Measurements from ENCODE around the gene VAMP8. TPM values are rescaled to one million over a fixed set of nuclear protein-coding genes. Genes with fewer than 3 reads are reported as not detected.
"Not testable (repeated sequence)": the region's sequence is repeated elsewhere in the genome, so short reads cannot be mapped to it uniquely, and the experiment has no call there.

The VAMP8 gene
- total RNA-seq, 1 donor from 2014 or later, result 69.9 TPM

DNA sequence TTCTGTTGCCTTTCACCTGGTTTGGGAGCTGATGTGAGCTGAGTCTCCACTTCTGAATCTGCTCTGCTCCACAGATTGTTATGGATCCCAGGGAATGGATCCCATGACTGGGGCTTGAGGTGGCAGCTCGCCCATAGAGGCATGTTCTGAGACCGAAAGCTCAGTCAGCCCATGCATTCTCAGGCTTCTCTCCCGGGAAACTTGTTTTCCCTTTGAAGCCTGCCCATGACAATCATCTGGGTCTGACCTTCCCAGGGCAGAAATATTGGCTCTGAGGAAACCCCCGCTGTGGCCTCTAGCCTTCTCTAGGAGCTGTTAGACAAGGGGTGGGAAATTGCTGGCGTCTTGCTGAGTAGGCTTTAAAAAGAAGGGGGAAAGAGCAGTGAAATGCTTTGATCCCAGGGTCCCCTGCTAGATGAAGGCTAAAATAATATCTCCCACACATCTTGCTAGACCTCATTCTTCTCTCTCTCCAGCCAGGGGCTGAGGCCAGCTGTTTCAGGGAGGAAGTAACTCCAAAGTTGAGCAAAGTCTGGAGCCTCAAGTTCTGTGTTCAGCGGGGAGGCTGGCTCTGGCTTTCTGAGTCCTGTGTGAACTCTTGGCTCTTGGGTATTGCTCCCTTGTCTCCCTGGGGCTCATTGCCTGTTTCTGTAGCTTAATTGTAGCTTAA is 2.0 kb downstream of the VAMP8 start:
- ATAC-seq, result no peak
- DNase-seq (ENCODE audit: low spot score), result no peak

DNA sequence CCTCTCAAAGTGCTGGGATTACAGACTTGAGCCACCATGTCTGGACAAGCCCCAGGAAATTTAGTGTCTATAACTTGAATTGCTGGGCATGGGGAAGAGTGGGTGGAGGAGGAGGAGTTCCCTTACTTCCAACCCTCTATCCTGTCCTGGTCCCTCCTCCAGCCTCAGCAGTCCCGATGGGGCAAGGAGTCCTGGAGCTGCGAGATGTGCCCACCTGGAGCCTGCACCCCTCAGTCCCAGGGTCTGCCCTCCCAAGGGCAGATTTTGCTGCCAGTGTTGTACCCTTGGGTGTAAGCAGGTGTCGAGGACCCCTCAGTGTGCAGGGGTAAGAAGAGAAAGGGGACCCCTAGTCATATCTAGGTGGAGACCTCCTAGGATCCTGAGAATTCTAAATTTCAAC is 2.8 kb downstream of the VAMP8 start:
- ATAC-seq (no peak), DNase-seq (ENCODE audit: low spot score) (no peak)

DNA sequence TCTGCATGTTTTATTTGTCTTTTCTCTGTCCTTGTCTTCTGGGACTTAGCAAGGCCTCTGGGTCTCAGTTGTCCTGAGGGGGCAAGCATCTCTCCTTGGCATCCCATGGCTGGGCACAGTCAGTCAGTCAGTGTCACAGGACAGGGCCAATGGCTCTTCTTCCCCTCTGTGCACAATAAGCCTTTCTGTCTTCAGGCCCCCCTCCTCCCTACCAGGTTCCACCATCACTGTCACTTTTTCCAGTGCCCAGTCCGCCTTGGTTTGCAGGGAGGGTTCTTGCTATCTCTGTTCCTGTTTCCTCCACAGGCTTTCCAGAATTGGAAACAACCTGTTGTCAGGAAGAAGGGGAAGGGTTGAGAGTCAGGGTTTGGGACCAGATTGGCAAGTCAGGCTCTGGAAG is 5.1 kb downstream of the VAMP8 start:
- no peak for ATAC-seq
- DNase-seq (ENCODE audit: low spot score), result no peak

DNA sequence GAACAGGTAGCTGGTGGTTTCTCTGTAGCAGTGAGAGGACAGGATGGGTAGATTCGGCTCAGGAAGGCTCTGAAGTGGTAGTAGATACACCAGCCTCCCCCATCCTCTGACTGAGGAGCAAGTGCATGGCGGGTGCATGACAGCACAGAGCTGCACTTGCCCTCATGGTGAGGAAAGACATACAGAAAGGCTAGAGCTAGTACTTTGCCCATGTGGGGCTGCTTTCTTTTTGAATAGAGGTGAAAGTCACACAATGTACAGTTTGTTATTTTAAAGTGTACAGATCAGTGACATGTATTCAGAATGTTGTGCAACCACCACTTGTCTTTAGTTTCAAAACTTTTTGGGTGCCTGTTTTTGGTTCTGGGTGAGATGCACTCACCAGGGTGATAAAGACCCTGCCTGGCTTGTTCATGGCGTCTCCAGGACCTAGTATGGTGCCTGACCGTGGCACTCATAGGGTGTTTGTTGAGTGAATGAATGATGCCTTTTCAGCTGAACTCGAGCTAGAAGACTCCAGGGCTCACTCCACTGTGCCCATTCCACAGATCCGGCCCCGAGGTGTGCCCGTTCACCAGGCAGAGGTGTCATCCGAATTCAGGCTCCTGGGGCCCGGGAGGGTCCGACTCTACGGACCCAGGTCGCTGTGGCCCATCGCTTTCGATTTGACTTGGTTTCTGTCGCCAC is 6.4 kb downstream of the VAMP8 start:
- peak; percentile 10 for ATAC-seq
- DNase-seq (ENCODE audit: low spot score), result no peak

DNA sequence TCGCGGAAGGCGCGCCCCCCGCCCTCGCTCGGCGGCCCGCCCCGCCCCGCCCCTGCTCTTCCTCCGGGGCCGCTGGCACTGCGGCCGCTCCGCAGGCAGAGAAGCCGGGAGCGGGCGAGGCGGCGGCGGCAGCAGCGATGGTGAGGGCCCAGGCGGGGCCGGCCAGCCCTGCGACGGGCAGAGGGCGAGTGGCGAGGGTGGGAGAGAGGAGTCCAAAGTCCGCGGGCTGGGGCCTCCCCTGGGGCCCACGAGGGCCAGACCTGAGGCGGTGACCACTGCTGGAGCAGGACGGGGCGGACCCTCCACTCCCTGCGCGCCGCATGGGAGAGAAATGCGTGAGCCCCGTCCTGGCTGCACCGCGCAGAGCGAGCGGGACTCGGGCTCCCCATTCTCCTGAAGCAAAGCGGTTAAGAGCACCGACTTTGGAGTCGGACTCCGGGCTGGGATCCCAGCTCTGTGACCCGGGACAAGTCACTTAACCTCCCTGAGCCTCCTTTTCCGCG is 7.0 kb downstream of the VAMP8 start, which contains the start of gene VAMP5:
VAMP5 (plus strand) TSS at position 78 of the 503 bp plus-strand sequence; CDS start at position 138, 60 bp downstream.
- peak; percentile 77 for ATAC-seq
- DNase-seq (ENCODE audit: low spot score), result peak; percentile 69

DNA sequence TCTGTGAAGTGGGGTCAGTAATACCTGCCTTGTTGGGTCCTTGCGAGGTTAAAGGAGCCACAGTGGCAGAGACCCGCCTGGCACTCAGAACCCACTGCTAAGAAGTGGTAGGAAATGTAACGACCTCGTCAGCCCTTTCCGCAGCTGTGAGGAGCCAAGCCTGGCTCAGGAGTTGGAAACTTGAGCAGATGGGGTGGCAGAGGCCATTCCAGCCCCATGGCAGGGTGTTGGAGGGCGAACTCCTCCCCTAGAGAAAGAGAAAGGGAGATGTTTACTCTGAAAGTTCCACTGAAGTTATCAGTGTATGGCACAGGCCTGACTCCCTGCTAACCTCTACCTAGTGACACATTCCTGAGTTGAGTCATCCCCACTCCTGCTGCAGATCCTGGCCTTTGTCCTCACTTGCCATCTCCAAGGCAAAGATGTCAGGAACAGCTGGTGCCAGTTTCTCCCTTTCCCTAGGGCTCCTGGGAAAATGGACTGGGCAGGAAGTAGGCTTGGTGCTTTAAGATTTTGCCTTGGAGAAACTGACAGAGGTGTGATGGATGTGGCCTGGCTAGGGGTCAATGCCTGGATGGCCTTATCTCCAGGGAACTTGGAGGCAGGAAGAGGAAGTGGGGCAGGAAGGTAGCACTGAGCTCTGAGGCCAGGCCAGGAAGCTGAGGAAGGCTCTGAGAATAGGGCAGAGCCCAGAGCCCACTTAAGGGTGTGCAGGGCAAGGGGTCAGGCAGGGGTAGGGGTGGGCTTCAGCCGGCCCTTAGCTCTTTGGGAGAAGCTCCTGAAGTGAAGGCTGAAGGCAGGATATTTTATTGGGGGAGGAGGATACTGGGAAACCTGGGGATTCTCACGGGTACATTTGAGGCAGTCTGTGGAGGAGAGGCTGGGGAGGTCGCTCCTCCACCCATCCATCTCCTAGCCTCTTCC is 7.7 kb downstream of the VAMP8 start:
- ATAC-seq, result peak; percentile 75
- DNase-seq (ENCODE audit: low spot score), result peak; percentile 63

DNA sequence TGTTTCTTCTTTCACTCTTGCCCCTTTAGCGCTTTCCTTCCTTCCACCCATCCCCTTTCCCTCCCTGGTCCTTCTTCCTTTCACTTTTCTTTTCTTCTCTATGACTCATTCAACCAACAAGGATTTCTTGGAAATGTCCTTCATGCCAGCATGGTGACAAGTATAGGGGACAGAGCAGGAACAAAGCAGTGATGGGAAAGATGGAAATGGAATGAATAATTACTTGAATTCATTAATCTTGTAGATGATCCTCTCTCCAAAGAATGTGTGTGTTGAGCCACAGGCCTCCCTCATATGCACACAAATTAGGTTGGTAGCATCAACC is 8.4 kb downstream of the VAMP8 start:
- no peak for ATAC-seq
- DNase-seq (ENCODE audit: low spot score), result no peak

DNA sequence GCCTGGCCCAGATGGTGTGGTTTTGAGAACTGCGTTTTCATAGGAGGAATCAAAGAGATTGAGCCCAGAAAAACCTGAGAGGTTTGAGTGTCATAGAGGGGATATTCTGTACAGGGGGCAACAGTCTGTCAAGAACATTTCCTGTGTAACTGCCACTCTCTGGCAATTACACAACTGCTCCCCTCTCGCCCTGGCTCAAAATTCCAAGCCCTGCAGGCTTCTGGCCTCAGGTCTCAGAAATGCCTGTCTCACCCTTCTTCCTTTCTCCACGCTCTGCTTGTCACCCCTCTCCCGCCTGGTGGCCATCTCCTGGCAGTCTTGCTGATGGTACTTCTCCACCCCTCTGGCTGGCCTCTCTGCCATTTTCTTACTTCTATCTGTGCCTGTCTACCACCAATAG is 10.8 kb downstream of the VAMP8 start:
- no peak for DNase-seq (ENCODE audit: low spot score)
- ATAC-seq, result no peak

DNA sequence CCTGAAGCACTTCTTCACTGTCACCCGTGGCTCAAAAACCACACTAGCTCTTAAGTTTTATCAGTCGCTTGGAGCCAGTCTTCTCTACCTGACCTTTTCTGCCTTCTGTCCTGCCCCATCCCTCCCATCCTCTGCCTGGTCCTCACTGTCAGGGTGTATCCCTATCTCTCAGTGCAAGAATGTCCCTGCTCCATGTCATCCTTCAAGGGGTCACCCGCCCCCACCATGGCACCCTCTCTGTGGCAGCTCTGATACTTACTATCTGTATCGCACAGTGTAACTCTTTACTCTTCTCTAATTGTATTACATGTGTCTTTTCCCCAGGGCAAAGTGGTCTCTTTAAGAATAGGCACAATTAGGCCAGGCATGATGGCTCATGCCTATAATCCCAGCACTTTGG is 11.3 kb downstream of the VAMP8 start:
- no peak for DNase-seq (ENCODE audit: low spot score)

DNA sequence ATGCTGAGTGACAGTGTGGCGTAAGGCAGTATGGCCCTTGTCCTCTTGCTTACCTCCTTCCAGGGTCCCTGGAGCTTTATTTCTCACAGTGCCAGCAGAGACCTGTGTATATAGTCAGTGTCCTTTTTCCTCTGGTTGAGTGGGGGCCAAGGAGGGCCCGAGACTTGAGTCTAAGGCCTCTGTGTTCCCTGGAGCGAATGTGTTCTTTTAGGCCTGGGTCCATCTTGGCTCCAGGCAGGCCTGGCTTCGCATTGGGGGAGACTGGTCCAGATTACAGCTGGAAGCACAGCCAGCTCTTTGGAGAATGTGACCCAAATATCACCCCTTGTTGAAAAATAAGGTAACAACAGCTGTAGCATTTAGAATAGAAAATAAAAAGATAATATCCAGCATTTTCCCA is 11.8 kb downstream of the VAMP8 start:
- no peak for ATAC-seq

More for the DNA sequence above, 11.3 kb downstream of the VAMP8 start:
- ATAC-seq, result no peak

DNA sequence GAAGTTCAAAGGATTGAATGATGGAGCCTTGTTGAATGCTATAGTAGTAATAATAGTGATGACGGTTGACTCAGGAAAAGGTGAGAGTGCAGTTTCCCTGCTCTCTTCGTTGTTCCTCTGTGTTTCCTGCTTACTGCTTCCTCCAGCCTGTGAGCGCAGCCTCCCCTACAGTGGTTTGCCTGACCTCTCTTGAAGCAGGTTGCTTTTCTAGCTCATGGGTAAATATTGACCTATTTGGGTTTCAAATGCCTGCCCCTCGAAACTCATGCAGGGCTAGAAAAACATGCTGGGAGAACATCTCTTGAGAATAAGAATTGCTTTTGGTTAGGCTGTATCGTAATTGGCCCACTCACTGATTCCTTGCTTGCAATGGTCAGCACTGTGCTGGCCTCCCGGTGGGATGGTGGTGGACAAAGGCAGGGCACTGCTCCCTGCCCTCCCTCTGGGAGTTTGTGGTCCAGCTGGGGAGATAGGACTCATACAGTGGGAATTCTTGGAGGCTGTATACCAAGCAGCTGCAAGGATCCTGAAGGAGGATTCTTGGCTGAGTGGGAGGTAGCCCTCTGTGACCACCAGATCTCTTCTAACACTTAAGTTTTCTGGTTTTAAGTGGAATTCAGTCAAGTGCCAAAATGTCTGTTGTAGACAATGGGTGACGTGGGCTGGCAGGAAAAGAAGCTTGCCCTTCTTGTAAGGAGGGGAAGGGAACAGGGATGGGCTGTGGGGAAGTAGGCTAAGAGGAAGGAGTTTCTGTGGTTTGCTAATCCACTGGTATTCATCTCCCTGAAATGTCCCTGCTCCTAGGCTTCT is 12.8 kb downstream of the VAMP8 start:
- ATAC-seq (peak; percentile 46), DNase-seq (ENCODE audit: low spot score) (no peak)

More for the DNA sequence above, 11.8 kb downstream of the VAMP8 start:
- no peak for DNase-seq (ENCODE audit: low spot score)

DNA sequence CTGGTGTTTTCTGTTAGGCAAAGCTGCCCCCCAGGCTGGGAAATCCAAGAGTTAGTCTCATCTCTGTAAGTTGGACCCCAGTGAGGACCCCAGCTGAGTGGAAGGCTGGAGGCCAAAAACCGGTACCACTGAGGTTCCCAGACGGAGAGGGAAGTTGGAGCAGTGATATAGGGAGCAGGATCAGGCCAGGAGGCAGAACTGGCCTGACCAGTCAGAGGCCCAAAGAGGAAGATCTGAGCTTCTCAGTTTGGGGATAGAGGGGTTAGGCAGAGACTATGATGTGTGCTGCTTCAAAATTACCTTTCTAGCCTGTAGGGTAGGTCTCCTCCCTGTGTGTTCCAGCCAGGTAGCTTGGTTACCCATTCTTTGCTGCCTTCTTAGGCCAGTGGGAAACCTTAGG is 13.6 kb downstream of the VAMP8 start:
- DNase-seq (ENCODE audit: low spot score), result no peak
- no peak for ATAC-seq

DNA sequence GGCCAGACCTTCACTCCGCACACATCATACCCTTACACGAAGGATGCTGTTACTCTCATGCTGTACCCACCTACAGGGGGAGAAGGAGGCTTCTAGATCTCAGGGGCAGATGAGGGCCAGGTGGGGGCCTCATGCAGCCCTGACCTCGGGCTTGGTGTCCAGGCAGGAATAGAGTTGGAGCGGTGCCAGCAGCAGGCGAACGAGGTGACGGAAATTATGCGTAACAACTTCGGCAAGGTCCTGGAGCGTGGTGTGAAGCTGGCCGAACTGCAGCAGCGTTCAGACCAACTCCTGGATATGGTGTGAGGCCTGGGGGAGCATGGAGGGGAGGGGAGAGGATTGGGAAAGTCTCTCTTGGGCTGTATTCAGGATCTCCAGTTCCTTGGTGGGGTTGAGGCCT is 14.2 kb downstream of the VAMP8 start:
- no peak for ATAC-seq
- no peak for DNase-seq (ENCODE audit: low spot score)

DNA sequence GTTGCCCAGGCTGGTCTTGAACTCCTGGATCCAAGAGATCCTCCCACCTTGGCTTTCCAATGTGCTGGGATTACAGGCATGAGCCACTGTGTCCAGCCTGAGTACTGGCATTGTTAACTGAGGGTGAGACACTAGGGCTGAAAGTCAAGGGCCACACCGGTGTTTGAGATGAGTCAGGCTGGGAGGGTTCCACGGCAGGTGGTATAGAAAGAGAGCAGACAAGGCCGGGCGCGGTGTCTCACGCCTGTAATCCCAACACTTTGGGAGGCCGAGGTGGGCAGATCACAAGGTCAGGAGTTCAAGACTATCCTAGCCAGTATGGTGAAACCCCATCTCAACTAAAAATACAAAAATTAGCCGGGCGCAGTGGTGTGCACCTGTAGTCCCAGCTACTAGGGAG is 14.9 kb downstream of the VAMP8 start:
- not testable (repeated sequence) for ATAC-seq; DNase-seq (ENCODE audit: low spot score)

DNA sequence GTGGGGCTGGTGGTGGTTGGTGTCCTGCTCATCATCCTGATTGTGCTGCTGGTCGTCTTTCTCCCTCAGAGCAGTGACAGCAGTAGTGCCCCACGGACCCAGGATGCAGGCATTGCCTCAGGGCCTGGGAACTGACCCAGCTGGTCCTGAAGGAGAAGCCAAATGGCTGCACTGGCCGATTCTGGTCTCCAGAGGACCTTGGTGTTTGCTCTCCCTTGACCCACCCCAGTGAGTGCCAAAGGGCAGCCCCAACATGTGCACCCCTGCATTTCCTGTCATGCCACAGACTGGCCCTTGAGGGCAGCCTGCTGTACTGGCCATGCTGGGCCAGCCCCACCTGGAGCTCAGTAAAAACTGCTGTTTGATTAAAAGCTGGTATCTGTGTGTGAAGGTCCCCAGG is 15.6 kb downstream of the VAMP8 start:
- DNase-seq (ENCODE audit: low spot score) (no peak), ATAC-seq (no peak)

DNA sequence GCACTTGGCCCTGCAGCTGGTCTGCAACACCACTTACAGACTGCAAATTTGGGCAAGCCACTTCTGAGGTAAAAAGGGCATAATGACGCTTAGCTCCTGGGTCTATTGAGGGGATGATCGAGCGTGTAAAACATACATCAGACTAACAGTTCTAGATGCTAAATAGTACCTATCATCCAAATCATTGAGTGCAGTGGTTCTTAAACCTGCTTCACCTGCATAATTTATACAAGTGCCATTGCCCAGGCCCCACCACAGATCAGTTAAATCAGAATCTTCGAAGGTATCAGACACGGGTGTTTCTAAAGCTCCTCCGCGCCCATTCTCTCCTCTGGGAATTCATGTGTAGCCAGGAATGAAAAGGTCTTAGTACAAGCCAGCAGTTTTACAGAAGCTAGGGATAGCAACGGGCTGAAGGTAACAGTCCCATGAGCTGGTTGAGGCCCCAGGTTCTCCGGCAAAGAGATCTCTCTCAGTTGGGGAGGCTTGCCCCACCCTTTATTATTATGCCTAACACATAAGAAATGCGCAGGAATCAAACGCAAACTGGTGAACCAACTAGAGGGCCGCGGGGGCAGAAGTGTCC is 17.4 kb downstream of the VAMP8 start:
- ATAC-seq, result peak; percentile 8
- no peak for DNase-seq (ENCODE audit: low spot score)

DNA sequence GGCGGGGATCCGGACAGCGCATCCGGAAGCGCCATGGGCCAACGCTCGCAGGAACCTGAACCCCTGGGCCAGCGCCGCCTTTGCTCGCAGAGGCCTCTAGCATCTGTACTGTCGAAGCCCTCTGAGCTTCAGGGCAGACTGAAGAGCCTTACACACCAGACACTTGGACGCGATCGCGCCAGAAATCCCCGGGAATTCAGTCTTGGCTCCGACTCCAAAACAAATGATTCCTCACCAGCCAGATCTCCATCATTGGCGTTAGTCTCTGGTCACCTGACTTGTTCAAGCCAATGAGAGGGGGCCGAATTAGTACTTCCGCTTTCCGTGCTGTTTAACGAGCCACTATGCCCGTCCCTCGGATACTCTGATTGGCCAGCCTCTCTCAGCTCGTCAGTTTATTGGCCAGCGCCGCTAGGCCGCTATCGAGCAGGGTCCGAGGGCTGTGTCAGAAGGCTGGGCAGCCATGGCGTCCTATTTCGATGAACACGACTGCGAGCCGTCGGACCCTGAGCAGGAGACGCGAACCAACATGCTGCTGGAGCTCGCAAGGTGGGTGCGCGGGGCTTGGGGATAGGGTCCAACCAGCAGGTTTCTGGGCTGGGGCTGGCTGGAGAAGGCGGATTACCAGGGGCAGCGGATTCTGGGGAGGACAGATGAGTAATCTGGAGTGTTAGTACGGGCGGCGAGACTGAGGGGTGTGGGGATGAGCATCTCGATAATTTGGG is 18.1 kb downstream of the VAMP8 start, which contains the start of gene RNF181:
RNF181 (plus strand) TSS at position 445 of the 725 bp plus-strand sequence; CDS start at position 464, 19 bp downstream.
- ATAC-seq (peak; percentile 92), DNase-seq (ENCODE audit: low spot score) (peak; percentile 97)

DNA sequence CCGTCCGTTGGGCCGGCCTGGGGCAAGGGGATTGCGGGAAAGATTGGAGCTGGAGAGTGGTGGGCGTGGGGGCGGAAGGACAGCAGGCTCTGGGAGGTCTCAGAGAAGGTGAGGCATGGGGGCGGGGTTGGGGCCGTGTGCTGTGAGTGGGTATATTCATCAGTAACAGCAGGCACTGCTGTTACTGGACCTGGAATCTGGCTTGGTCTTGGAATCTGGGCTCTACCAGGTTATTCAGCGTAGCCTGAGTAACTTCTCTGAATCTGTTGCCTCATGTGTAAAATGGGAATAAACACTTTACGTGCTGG is 18.6 kb downstream of the VAMP8 start:
- ATAC-seq, result peak; percentile 0
- DNase-seq (ENCODE audit: low spot score), result no peak

DNA sequence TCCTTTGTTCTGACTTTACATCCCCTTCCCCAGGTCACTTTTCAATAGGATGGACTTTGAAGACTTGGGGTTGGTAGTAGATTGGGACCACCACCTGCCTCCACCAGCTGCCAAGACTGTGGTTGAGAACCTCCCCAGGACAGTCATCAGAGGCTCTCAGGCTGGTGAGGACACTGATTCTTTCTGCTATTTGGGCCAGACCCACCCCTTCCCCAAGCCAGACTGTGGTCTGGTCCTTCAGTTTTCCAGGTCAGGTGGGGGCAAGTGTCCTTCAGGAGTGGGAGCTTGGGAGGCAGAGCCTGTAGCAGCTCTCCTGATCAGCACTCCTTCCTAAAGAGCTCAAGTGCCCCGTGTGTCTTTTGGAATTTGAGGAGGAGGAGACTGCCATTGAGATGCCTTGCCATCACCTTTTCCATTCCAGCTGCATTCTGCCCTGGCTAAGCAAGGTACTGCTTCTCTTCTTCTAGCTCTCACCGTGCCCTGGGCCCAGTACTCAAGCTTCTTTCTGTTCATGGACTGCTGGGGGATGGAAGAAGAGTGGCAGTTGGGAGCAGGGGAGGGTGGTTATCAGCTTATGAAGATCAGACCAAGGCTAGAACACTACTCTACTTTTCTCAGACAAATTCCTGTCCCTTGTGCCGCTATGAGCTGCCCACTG is 19.2 kb downstream of the VAMP8 start:
- ATAC-seq (no peak), DNase-seq (ENCODE audit: low spot score) (no peak)

Measured in left lobe of liver (tissue), 2 donors.